K562 (cell line): ENCODE results near the gene PLD3. TPM values are rescaled to one million over a fixed set of nuclear protein-coding genes. Genes with fewer than 3 reads are reported as not detected.

Experiments
- ATF7 ChIP-seq: fragments of 450-650 bp; IDR thresholded peaks from 2 replicates; pipeline ENCODE4 v1.7.1; 2014; ENCODE audit warnings: mild to moderate bottlenecking, moderate library complexity
- EP300 ChIP-seq: IDR thresholded peaks from 2 replicates; pipeline ENCODE4 v1.6.1; 2012; ENCODE audit warnings: low read length, improper control_type of control experiment
- ETV5 ChIP-seq: sonication (generic); formaldehyde crosslinking; IDR thresholded peaks from 2 replicates; pipeline ENCODE4 v1.4.0; 2020; ENCODE audit warnings: low read depth, mild to moderate bottlenecking, missing genetic modification reagents
- GTF2E2 ChIP-seq: fragments of 200-800 bp; sonication (Bioruptor generic); IDR thresholded peaks from 2 replicates; pipeline ENCODE4 v1.6.1; 2016; ENCODE audit warnings: missing genetic modification characterization, missing compliant biosample characterization
- KDM1A ChIP-seq, 2 experiments: fragments of 450-650 bp; IDR thresholded peaks; 2 replicates each; pipeline ENCODE4 v1.6.1; 2016; ENCODE audit warnings: mild to moderate bottlenecking in 2 of 2
- NBN ChIP-seq: fragments of 450-650 bp; IDR thresholded peaks from 2 replicates; pipeline ENCODE4 v1.6.1; 2016; ENCODE audit warnings: low read depth, mild to moderate bottlenecking
- NCOA1 ChIP-seq: fragments of 450-650 bp; IDR thresholded peaks from 2 replicates; pipeline ENCODE4 v1.6.1; 2016; ENCODE audit warnings: low read depth
- NFIC ChIP-seq: fragments of 450-650 bp; IDR thresholded peaks from 2 replicates; pipeline ENCODE4 v1.6.1; 2017; ENCODE audit warnings: mild to moderate bottlenecking, inconsistent platforms
- POLR3G ChIP-seq: IDR thresholded peaks from 2 replicates; pipeline ENCODE4 v1.6.1; 2011; ENCODE audit not compliant: insufficient read length, insufficient replicate concordance; ENCODE audit errors: extremely low read depth
- TRIM24 ChIP-seq, 2 experiments: fragments of 450-650 bp; IDR thresholded peaks; 2 replicates each; pipeline ENCODE4 v1.6.1; 2016
- ZNF436 ChIP-seq: fragments of 250-450, 450-650 bp; sonication (Bioruptor Pico); formaldehyde crosslinking; IDR thresholded peaks from 2 replicates; pipeline ENCODE4 v1.7.0; 2020; ENCODE audit warnings: mild to moderate bottlenecking
- ZNF584 ChIP-seq: fragments of 200-800 bp; sonication (Bioruptor generic); IDR thresholded peaks from 2 replicates; pipeline ENCODE4 v1.6.1; 2016; ENCODE audit warnings: low read depth, mild to moderate bottlenecking, missing genetic modification characterization, missing compliant biosample characterization
- ZNF766 ChIP-seq: fragments of 200-800 bp; sonication (Bioruptor generic); conservative IDR thresholded peaks from 2 replicates; pipeline ENCODE4 v1.6.1; 2016; ENCODE audit warnings: missing genetic modification characterization, missing compliant biosample characterization
- ZZZ3 ChIP-seq: fragments of 450-650 bp; IDR thresholded peaks from 2 replicates; pipeline ENCODE4 v1.6.1; 2016; ENCODE audit warnings: antibody characterized with exemption, mild to moderate bottlenecking, moderate library complexity
- polyA plus RNA-seq, 8 experiments: library from polyadenylated mRNA; depleted of rRNA in 4 of 8; stranded (reverse) in 5 of 8; unstranded in 3 of 8; fragments of >200 nt; fragmentation: Nextera tagmentation in 2 of 8; fragmentation: Illumina TruSeq in 1 of 8; extraction: Ambion mirVana in 2 of 8; extraction: Trizol in 1 of 8; gene quantifications; 2 replicates each; pipeline versions ENCODE4 v1.2.1 to v1.2.3, GENCODE V29; 2011 to 2014; ENCODE audit warnings: inconsistent platforms in 1 of 8, missing spikeins in 1 of 8
- total RNA-seq, 7 experiments: library from RNA; depleted of rRNA in 6 of 7; stranded (reverse); fragments of >200 nt in 6 of 7; fragmentation: Illumina TruSeq in 2 of 7; extraction: Trizol in 2 of 7; gene quantifications; 2 replicates each; pipeline versions ENCODE4 v1.2.1 to v1.2.3, GENCODE V29; 2011 to 2021; ENCODE audit warnings: low replicate concordance in 1 of 7
- TF ChIP-seq, protein P1 (sequence below): fragments of 250-450 bp; sonication (Bioruptor Pico); IDR thresholded peaks from 2 replicates; pipeline ENCODE4 v1.8.0; 2022; ENCODE audit warnings: moderate library complexity, mild to moderate bottlenecking, inconsistent platforms
- TF ChIP-seq, protein P2 (sequence below): fragments of 250-450 bp; sonication (Bioruptor Pico); IDR thresholded peaks from 2 replicates; pipeline ENCODE4 v1.9.0; 2021; ENCODE audit warnings: mild to moderate bottlenecking, inconsistent platforms
- TF ChIP-seq, protein P3 (sequence below), 2 experiments: fragments of 450-650 bp; IDR thresholded peaks; 2 replicates each; pipeline ENCODE4 v1.6.1; 2016
- TF ChIP-seq, protein P4 (sequence below): fragments of 150-350 bp; conservative IDR thresholded peaks from 2 replicates; pipeline ENCODE4 v1.6.1; 2014; ENCODE audit warnings: low read length

PLD3 gene
- total and polyA plus RNA-seq, 9 of the 15 experiments (the other 6 are each of a cell fraction or from before 2014, with no cell fraction given): 2.3 to 128 (median 72.7) TPM

DNA sequence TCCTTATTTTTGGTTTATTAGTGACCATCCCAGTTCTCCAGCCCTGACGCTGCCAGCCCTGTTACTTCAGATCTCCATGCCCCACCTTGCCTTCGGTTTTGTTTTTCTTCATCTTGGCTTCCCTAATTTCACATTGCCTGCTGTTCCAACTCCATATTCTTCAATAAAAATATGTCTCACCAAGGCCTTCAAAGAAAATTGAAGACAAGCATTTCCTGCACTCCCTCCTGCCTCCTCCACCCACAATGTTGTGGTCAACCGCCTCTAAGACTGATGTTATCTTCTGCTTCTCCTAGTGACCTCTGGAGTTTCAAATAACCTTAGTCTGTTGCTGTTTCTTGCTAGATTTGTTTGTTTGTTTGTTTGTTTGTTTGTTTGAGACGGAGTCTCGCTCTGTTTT, 14.6 kb downstream of the PLD3 start (continued):
- 0 out of 2 replicates have a peak, but pooled peaks have one; percentile 22 for TF ChIP-seq ATF7
- TF ChIP-seq EP300: peak; percentile 68
- no peak for TF ChIP-seq NFIC
- TF ChIP-seq, protein P1, sequence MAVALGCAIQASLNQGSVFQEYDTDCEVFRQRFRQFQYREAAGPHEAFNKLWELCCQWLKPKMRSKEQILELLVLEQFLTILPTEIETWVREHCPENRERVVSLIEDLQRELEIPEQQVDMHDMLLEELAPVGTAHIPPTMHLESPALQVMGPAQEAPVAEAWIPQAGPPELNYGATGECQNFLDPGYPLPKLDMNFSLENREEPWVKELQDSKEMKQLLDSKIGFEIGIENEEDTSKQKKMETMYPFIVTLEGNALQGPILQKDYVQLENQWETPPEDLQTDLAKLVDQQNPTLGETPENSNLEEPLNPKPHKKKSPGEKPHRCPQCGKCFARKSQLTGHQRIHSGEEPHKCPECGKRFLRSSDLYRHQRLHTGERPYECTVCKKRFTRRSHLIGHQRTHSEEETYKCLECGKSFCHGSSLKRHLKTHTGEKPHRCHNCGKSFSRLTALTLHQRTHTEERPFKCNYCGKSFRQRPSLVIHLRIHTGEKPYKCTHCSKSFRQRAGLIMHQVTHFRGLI (CRISPR knock-in tag): no peak
- peak; percentile 39; the same call in 1 of the 2 replicates for TF ChIP-seq ZNF584 (CRISPR knock-in tag)
- no peak for TF ChIP-seq ZZZ3
- TF ChIP-seq, protein P2, sequence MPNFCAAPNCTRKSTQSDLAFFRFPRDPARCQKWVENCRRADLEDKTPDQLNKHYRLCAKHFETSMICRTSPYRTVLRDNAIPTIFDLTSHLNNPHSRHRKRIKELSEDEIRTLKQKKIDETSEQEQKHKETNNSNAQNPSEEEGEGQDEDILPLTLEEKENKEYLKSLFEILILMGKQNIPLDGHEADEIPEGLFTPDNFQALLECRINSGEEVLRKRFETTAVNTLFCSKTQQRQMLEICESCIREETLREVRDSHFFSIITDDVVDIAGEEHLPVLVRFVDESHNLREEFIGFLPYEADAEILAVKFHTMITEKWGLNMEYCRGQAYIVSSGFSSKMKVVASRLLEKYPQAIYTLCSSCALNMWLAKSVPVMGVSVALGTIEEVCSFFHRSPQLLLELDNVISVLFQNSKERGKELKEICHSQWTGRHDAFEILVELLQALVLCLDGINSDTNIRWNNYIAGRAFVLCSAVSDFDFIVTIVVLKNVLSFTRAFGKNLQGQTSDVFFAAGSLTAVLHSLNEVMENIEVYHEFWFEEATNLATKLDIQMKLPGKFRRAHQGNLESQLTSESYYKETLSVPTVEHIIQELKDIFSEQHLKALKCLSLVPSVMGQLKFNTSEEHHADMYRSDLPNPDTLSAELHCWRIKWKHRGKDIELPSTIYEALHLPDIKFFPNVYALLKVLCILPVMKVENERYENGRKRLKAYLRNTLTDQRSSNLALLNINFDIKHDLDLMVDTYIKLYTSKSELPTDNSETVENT (CRISPR knock-in tag): no peak
- TF ChIP-seq POLR3G: no peak
- TF ChIP-seq, protein P3, sequence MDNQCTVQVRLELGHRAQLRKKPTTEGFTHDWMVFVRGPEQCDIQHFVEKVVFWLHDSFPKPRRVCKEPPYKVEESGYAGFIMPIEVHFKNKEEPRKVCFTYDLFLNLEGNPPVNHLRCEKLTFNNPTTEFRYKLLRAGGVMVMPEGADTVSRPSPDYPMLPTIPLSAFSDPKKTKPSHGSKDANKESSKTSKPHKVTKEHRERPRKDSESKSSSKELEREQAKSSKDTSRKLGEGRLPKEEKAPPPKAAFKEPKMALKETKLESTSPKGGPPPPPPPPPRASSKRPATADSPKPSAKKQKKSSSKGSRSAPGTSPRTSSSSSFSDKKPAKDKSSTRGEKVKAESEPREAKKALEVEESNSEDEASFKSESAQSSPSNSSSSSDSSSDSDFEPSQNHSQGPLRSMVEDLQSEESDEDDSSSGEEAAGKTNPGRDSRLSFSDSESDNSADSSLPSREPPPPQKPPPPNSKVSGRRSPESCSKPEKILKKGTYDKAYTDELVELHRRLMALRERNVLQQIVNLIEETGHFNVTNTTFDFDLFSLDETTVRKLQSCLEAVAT (IDR thresholded peaks at IDR 0.05): peak in 1 of 2 experiments; percentile 95; a peak in 3 of 4 replicates
- peak; percentile 78 to 87; a peak in 3 of 4 replicates for TF ChIP-seq KDM1A (IDR thresholded peaks at IDR 0.05)
- 0 out of 2 replicates have a peak, but pooled peaks have one; percentile 25 for TF ChIP-seq ETV5 (CRISPR knock-in tag)
- peak in 1 of 2 experiments; percentile 38; a peak in 1 of 4 replicates for TF ChIP-seq TRIM24 (IDR thresholded peaks at IDR 0.05)
- no peak; the same call in 1 of the 2 replicates for TF ChIP-seq NCOA1
- TF ChIP-seq, protein P4, sequence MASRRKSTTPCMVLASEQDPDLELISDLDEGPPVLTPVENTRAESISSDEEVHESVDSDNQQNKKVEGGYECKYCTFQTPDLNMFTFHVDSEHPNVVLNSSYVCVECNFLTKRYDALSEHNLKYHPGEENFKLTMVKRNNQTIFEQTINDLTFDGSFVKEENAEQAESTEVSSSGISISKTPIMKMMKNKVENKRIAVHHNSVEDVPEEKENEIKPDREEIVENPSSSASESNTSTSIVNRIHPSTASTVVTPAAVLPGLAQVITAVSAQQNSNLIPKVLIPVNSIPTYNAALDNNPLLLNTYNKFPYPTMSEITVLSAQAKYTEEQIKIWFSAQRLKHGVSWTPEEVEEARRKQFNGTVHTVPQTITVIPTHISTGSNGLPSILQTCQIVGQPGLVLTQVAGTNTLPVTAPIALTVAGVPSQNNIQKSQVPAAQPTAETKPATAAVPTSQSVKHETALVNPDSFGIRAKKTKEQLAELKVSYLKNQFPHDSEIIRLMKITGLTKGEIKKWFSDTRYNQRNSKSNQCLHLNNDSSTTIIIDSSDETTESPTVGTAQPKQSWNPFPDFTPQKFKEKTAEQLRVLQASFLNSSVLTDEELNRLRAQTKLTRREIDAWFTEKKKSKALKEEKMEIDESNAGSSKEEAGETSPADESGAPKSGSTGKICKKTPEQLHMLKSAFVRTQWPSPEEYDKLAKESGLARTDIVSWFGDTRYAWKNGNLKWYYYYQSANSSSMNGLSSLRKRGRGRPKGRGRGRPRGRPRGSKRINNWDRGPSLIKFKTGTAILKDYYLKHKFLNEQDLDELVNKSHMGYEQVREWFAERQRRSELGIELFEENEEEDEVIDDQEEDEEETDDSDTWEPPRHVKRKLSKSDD: no peak
- TF ChIP-seq ZNF766 (CRISPR knock-in tag): peak; percentile 71
- TF ChIP-seq NBN: 0 out of 2 replicates have a peak, but pooled peaks have one; percentile 44
- TF ChIP-seq ZNF436: no peak
- TF ChIP-seq GTF2E2 (tag): 0 out of 2 replicates have a peak, but pooled peaks have one; percentile 5
